ENCODE data around the gene REN.

REN gene

DNA sequence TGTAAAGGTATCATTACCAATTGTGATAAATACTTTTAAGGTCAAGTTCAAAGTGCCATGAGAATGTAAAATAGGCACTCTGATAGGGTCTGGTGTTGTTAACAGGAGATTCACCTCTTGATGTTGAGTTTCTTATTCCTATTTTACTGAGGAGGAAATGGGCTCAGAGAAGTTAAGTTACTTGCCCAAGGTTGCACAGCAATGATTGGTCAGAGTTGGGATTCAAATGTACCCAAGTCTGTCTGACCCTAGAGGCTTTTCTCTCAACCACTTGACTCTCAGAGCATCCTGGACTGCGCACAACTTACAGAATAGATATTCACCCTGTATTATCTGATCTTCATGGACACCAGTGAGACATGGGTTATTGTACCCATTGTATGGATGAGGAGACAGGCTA is 59.3 kb downstream of the REN start:
- DNase-seq: no peak

DNA sequence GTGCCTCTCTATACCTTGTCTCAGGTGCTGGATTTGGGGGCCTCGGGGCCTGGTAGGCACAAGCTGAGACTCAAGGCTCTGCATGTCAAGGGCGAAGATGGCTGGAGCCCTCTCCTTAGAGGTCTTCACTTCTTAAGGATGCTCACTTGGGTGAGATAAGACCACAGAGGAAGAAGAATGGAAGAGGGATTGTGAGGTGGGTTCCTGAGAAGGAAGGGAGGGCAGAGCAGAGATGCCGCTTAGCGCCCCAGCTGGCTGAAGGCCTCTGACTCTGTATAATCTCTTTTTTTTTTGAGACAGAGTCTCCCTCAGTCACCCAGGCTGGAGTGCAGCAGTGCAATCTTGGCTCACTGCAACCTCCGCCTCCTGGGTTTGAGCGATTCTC is 61.0 kb downstream of the REN start:
- DNase-seq: no peak
